ENCODE measurements around the gene SPTBN1.
A peak's percentile ranks its signal among the peaks of the same experiment; 100 is the strongest.

SPTBN1 gene

GRCh38 chr2:54434711-54435110 is 21.4 kb upstream of the SPTBN1 start:
- no peak for DNase-seq

DNA sequence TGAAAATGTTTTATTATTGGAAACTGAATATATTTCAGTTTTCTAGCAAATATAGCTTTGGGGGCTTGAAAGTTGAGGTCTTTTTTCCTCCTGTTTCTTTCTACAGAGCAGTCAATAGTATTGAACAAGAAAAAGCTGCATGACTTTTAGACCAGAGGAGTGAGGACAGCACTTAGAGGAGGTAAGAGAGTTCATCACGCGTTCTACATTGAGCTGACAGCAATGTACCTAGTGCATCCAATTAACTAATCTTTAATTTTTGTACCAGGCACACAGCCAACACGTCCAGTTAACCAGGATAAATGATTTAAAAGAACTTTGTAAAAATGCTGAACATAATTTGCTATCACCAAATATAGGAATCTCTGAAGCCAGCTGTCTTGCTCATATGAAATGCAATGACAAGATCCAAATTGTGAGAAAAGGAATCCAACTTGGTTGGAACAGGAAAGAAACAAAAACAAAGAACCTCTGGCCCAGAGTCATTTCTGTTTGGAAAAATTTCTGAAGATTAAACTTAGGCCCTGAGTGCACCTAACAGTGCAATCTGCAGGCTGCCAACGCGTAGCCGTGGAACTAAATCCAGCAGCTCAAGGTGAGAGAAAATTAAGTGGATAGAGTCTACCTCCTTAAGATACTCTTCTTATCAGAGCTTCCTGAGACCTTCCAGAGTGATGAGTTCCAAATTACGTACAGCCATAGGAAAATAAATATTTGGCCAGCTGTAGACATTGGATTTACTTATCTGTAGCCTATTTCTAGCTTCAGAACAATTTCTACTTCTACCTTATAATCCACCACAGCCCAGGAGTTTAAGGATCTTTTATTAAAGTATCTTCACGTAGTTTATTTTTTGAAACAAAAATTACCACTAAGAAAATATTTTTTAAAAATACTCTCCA is 20.6 kb upstream of the SPTBN1 start:
- no peak for DNase-seq

- no peak for DNase-seq
Observed at GRCh38 chr2:54437588-54437987, 18.5 kb upstream of the SPTBN1 start.

DNA sequence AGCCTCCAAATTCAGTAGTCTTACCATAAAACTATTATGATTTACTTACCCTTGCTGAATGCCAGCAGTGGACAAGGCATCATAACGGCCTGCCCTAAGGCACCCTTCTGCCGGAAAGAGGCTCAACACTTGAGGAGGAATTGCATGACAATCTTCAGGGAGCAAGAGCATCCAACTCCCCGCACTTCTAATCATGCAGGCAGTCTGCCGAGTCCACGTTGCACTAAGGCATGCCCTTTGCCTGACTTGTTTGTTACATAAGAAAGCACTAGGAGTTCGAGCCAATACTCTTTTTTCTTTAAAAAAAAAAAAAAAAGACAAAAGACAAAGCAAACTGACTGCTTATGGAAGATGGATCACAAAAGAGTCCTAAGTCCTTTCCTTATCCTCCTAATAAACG is 17.9 kb upstream of the SPTBN1 start:
- DNase-seq = no peak

DNA sequence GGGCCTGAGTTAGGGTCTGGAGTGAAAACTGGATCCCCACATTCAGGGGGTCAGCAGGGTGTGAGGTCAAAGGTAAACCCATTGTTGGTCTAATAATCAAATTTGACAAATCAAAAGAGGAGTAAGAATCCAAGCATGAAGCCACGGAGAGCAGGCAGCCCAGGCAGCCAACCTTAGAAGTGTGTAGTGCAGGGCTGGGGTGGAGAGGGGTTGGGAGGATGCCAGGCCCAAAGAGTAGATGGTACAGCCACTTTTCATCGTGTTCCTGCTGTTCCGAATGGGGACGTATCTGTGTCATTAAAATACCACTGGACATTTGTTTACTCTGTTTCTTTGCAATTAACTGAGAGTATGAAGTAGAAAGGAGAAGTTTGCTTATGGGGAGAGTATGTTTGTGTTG is 16.5 kb upstream of the SPTBN1 start:
- no peak for DNase-seq

GRCh38 chr2:54440050-54440449 is 16.1 kb upstream of the SPTBN1 start:
- no peak for DNase-seq

GRCh38 chr2:54444503-54444902 is 11.6 kb upstream of the SPTBN1 start:
- no peak for DNase-seq

DNA sequence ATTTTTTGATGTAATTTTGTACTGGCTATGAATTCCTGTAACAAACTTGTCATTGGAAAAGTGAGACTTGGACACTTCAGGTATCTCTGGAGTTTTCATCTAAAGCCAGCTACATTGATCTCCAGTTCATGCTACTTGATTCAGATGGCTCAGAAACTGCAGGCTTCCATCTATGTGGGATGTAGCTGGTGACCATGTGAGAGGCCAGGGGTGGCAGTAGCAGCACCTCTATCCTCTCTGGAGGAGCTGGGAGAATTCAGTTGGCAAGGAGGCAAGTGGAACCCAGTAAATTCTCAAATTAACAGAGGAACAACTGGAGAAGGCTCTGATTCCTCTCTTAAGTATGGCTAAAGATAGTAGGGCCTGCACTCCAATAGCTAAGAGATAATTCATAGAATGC is 10.0 kb upstream of the SPTBN1 start:
- no peak for DNase-seq

DNA sequence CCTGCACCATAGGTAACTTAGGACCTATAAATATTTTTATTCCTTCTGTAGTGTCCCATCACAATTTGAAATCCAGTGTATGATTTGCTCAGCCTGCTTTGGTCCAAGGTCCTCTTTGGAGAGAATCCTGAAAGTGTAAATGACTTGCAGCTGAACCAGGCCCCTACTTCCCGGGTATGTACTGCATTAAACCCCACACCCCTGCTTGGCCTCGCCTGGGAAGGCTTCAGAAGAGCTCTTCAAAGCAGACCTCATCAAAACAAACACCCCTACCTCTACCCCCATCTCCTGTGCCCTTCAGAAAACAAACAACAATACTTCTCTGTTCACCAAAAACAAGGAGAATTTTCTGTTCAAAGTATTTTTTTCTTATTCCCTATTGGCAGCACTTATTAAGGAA is 9.5 kb upstream of the SPTBN1 start:
- DNase-seq = no peak

- DNase-seq = peak; percentile 14
Observed at GRCh38 chr2:54454548-54455130, 1.5 kb upstream of the SPTBN1 start.

GRCh38 chr2:54455131-54455562 is 980 bp upstream of the SPTBN1 start:
- no peak for DNase-seq

DNA sequence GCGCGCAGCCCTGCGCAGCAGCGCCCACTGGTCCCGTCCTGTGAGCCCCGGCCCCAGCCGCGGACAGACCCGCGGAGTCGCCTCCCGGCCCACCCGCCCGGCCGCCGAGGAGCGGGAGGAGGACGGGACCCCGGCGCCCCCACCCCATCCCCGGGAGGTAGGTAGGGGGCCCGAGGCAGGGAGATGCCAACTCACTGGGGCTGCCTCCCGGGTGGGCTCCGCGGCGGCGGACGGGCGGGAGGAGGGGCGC is 160 bp downstream of the SPTBN1 start:
- no peak for DNase-seq

DNA sequence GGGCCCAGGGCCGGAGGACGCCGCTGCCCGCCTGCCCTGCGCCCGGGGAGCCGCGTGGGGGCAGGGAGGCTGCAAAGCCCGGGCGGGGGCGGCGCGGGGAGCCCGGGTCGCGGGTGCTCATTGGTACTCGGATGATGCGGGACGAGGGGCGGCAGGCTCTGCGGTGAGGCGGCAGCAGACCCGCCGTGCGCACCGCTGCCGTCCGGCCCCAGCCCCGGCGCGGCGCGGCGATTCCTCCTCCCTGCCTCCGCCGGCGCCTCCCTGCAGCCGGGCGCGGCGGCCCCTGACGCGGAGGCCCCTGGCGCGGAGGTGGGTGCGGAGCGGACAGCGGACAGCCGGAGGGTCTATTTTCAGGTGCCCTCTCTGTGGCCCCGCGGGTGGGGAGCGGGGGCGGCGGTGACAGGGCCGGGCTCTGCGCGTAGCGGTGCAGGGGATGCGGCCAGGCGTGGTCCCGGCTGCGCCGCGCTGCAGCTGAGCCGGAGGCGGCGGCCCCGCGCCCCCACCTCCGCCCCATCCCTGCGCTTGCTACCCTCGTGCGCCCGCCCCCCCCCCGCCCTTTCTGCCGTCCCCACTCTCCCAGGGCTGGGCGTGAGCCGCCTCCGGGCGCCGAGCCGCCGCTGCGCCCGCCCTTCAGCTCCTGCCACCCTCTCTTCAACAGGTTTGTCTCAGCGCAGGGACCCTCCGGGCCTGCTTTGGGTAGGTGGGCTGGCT is 640 bp downstream of the SPTBN1 start:
- DNase-seq = peak; percentile 21

DNA sequence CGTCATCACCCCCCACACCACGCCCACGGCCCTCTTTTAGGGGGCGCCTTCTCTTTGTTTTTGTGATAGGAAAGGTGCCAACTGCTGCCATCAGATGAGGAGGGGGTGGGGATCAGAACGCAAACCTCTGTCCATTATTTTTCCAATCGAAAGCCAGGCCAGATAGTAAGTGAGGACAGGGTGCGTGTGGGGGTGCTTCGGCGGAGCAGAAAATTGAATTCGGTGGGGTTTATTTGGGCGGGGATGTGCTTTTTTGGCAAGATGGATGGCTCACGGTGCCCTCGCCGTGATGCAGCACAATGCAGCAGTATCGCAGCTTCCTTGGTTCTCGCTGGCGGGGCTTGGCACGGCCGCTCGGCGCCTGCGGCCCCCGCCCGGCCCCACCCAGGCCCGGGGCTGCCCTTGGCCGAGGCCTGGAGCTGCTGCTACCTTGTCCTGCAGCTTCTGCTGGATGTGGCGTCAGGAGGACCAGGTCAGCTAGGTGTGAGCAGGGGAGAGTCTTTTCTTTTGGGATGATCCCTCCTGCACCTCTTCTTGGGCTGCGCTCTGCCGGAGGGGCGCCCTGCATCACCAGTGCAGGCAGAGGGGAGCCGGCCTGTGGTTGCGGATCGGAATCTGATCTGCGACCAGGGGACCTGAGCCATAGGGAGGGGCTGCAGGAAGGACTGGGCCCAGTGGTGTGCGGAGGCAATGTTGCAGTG is 1.3 kb downstream of the SPTBN1 start:
- DNase-seq = peak; percentile 64

DNA sequence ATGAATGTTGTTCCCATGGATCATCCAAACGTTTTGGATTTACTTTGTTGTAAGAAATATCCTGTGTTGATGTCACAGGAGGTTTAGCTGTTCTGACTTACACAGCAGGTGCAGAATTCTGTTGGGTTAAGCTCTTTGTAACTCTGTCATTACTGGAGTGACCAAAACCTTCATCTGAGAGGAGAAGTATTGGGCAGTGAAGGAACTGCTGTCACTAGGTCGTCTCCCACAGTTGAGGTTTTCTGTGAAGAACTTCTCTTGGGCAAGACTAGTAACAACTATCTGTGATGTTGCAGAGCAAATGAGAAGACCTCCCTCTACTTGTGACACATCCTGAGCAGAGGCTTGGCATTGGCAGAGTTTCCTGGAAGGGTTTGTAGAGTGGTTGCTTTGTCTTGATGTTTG is 2.9 kb downstream of the SPTBN1 start:
- DNase-seq = peak; percentile 9

GRCh38 chr2:54461261-54461660 is 5.1 kb downstream of the SPTBN1 start:
- DNase-seq = no peak

GRCh38 chr2:54464341-54464740 is 8.2 kb downstream of the SPTBN1 start:
- no peak for DNase-seq

GRCh38 chr2:54465143-54465542 is 9.0 kb downstream of the SPTBN1 start:
- DNase-seq = no peak

DNA sequence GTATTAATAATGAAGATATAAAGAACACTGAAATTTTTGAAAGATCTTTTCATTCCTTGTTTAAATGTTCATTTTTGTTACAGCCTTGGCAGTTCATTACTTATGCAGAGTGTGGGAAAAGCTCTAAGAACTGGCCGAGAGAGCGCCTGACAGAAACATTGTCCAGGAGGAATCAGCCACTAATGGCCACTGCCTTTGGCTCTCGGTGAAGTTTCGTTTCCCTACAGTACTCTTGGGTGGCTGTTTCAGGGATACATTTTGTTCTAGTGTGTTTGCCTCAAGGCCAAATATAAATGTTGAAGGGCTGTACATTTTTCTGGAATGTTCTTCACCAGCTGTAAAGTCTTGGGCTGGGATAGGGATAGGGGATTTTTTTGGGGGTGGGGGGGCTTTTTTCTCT is 10.7 kb downstream of the SPTBN1 start:
- DNase-seq = no peak

DNA sequence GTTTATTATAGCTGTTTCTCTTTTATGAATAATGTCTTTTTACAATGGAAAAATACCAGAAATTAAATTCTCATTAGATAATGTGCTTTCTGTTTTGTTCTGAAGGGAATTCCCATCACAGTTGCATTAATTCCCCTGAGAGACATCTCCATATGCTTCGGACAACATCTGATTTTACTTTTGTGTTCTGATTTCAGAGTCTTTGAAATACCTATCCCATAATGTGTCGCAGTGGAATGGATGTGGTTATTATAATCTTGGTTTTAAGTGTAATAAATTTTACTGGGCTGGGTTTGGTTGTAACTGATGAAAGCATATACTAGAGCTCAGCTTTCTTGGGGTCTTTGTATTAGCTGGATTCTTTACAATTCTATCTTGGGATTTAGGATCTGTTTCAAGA is 12.5 kb downstream of the SPTBN1 start:
- DNase-seq = no peak

DNA sequence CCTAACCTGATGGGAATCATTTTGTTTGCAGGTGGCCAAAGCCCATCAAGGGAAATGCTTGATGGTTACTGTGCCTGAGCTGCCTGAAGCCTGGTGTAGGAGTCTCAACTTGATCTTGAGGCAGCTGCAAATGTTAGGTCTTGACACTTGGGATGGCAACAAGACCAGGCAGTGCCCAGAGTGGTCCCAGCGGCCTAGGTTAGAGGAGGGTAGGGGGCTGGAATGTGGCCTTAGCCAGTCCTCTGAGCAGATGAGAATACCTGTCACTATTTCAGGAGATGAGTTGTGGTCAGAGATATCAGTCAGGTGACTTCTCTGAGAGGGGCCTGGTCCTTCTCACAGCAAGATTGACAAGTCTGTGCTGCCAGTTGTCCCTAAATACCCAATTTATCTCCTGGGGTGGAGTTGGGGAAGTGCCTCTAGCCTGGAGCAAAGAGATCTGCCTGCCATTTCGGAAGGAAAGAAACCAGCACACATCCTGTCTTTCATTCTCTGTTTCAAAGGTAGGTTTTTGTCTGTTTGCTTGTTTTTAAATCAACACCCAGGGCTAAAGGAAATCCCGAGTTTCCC is 13.4 kb downstream of the SPTBN1 start:
- no peak for DNase-seq

GRCh38 chr2:54470266-54470938 is 14.3 kb downstream of the SPTBN1 start:
- no peak for DNase-seq

All from COR-L47 (cell line).